Activated CD4-positive, alpha-beta T cell treated with anti-CD3 and anti-CD28 coated beads, Interleukin-10, Interleukin-2, amounts not matched to agents 100 ng/mL and 50 ng/mL, durations not matched to agents 16 hours and 8 hours (primary cell): ENCODE data around the gene SCT.

ENCODE experiments used
- DNase-seq: peaks from one replicate; pipeline ENCODE4 v3.0.0-alpha.2; 2020

SCT gene

DNA sequence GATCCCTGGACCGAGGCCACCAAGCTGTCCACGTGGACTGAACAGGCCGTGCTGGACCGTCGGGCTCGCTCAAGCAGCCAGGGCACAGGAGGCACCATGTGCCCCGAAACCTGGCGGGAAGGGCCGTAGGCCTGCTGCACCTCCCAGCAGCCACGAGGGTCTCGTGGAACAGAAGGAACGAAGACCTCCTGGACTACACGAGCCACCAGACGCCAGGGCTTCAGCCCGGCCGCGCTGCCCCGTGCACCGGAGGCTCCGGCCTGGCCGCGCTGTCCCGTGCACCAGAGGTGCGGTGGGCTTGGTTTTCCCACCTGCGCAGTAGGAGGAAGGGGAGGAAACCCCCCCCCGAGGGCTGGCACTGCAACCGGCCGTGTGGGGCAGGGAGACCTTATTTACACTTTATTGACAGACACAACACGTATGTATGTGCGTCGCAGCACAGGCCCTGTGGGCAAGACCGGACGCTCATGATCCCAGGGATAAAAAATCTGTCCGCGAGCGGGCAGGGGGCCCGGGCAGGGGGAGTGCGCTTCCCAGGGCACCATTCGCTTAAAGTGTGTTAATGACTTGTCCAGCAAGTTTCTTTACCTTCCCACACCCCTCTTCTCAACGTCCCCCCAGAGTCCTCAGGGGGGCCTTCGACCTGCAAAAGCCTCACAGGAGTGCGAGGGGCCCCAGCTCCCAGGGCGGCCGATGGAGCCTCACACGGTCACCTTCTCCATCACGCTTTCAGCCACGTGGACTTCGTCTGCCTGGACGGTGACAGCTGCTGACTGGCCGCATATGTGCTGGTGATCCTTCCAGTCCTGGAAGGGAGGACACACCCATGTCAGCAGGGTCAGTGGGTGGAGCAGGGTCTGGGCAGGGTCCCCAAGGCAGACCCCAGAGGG lies 17.1 kb upstream of the SCT start:
- no peak for DNase-seq

GRCh38 chr11:643366-643765 lies 16.4 kb upstream of the SCT start:
- DNase-seq: no peak

- DNase-seq: no peak
Observed at GRCh38 chr11:641806-642370, 14.9 kb upstream of the SCT start.

DNA sequence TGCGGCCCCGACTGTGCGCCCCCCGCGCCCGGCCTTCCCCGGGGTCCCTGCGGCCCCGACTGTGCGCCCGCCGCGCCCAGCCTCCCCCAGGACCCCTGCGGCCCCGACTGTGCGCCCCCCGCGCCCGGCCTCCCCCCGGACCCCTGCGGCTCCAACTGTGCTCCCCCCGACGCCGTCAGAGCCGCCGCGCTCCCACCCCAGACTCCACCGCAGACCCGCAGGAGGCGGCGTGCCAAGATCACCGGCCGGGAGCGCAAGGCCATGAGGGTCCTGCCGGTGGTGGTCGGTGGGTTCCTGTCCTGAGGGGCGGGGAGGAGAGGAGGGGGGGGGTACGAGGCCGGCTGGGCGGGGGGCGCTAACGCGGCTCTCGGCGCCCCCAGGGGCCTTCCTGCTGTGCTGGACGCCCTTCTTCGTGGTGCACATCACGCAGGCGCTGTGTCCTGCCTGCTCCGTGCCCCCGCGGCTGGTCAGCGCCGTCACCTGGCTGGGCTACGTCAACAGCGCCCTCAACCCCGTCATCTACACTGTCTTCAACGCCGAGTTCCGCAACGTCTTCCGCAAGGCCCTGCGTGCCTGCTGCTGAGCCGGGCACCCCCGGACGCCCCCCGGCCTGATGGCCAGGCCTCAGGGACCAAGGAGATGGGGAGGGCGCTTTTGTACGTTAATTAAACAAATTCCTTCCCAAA lies 13.2 kb upstream of the SCT start:
- no peak for DNase-seq

- DNase-seq: no peak
Observed at GRCh38 chr11:639332-639955, 12.5 kb upstream of the SCT start.

- no peak for DNase-seq
Observed at GRCh38 chr11:638631-639331, 11.8 kb upstream of the SCT start.

GRCh38 chr11:637593-638521 lies 10.9 kb upstream of the SCT start:
- no peak for DNase-seq

DNA sequence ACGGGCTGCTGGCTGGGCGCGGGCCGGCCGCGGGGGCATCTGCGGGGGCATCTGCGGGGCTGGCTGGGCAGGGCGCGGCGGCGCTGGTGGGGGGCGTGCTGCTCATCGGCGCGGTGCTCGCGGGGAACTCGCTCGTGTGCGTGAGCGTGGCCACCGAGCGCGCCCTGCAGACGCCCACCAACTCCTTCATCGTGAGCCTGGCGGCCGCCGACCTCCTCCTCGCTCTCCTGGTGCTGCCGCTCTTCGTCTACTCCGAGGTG lies 10.3 kb upstream of the SCT start:
- DNase-seq: no peak

DNA sequence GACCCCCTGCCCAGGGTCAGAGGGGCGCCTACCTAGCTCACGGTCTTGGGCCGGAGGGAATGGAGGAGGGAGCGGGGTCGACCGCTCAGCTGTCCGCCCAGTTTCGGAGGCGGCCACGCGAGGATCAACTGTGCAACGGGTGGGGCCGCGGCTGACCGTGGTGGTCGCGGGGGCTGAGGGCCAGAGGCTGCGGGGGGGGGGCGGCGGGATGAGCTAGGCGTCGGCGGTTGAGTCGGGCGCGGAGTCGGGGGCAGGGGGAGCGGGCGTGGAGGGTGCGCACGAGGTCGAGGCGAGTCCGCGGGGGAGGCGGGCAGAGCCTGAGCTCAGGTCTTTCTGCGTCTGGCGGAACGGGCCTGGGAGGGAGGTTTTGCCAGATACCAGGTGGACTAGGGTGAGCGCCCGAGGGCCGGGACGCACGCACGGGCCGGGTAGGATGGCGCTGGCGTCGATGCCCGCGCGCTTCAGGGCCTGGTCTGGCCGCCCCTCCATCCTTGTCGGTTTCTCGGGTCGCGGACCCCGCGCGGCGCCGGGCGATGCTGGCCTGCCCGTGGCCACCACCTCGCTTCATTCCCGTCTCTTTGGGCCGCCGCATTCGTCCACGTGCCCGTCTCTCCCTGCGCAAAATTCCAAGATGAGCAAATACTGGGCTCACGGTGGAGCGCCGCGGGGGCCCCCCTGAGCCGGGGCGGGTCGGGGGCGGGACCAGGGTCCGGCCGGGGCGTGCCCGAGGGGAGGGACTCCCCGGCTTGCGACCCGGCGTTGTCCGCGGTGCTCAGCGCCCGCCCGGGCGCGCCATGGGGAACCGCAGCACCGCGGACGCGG lies 9.7 kb upstream of the SCT start, which contains the start of gene DRD4:
TSS of gene DRD4 (plus strand) at position 759 of the 822 bp plus-strand sequence. CDS start at position 795, 36 bp downstream.
- DNase-seq: no peak

- DNase-seq: no peak
Observed at GRCh38 chr11:635945-636510, 9.0 kb upstream of the SCT start.

DNA sequence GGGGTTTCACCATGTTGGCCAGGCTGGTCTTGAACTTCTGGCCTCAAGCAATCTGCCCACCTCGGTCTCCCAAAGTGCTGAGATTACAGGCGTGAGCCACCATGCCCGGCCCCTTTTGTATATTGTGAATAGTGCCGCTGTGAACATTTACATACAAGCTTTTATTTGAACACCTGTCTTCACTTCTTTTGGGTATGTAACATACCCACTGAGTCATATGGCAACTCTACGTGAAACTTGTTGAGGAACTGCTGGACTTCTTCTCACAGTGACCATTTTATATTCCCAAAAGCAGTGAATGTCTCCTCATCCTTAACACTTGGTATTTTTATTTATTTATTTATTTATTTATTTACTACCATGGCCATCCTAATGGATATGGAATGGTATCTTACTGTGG lies 3.9 kb upstream of the SCT start:
- no peak for DNase-seq

- peak; percentile 37 for DNase-seq
Observed at GRCh38 chr11:629237-629583, 2.2 kb upstream of the SCT start.

GRCh38 chr11:628056-628455 lies 1.1 kb upstream of the SCT start:
- no peak for DNase-seq

DNA sequence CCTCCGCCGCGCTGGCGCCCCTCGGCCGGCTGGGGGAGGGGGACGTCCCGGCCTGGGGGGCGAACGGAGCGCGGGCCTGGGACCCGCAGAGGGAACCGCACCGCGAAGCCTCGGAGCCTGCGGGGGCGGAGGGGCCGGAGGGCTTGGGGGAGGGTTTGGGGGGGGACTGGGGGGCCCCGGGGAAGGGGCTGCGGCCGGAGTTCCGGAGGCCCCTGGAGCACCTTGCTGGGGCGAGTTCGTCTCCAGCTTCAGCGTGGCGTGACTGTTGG lies 261 bp upstream of the SCT start:
- no peak for DNase-seq

DNA sequence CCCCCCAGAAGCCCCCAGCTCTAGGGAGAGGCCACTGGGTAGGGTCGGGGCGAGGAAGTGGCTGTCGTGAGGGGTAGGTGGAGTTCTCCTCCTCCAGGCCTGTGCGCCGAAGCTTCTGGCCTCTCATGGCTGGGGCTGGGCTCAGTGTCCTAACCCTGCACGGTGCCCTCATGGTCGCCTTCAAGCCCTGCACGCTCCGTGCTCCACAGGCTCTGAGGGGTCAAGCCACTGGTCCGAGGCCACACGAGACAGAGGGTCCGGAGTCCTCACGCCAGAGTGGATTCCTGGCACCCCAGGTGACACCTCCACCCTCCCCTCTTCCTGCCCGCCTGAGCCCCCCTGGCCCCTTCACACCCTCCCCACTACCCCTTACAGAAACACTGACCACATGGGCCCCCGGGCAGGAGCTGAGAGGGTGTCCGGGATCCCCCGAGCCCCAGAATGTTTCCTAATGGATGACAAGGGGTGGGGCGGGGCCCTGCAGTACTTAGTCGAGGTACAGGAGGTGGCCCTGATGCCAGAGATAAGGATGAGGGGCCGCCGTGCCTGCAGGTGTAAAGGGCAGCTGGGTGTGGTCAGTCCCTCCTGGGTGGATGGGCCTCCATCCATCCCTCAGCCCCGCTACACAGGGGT lies 1.2 kb downstream of the SCT start:
- no peak for DNase-seq

GRCh38 chr11:624705-625635 lies 2.0 kb downstream of the SCT start, which contains the start of gene CDHR5:
TSS of gene CDHR5 (minus strand) at chr11:624955. CDS start at chr11:624902, 53 bp downstream.
- DNase-seq: no peak

GRCh38 chr11:623999-624704 lies 2.8 kb downstream of the SCT start:
- no peak for DNase-seq

- DNase-seq: no peak
Observed at GRCh38 chr11:623349-623869, 3.6 kb downstream of the SCT start.
